Neuronal stem cell (in vitro differentiated cells): ENCODE data around the gene MICU1.

ENCODE experiments used
- DNase-seq: peaks from one replicate; pipeline ENCODE4 v3.0.0-alpha.2; 2013; ENCODE audit warnings: low spot score
- H2AFZ ChIP-seq: one replicate; pipeline ENCODE4 v1.6.1; 2013; ENCODE audit warnings: mild to moderate bottlenecking, low read length, inconsistent platforms
- H2AK5ac ChIP-seq: 2 replicates; pipeline ENCODE4 v1.6.1; 2013; ENCODE audit warnings: low read depth, mild to moderate bottlenecking, inconsistent platforms, low read length, moderate library complexity, mixed read lengths
- H2BK120ac ChIP-seq: 2 replicates; pipeline ENCODE4 v1.6.1; 2013; ENCODE audit warnings: low read depth, mild to moderate bottlenecking, inconsistent platforms, low read length, moderate library complexity, mixed read lengths
- H2BK12ac ChIP-seq: one replicate; pipeline ENCODE4 v1.6.1; 2013; ENCODE audit warnings: low read length, inconsistent platforms
- H2BK15ac ChIP-seq: 2 replicates; pipeline ENCODE4 v1.6.1; 2013; ENCODE audit warnings: mild to moderate bottlenecking, low read length, inconsistent platforms, mixed read lengths
- H2BK5ac ChIP-seq: one replicate; pipeline ENCODE4 v1.6.1; 2013; ENCODE audit warnings: inconsistent platforms, mild to moderate bottlenecking, low read length, moderate library complexity
- H3K14ac ChIP-seq: one replicate; pipeline ENCODE4 v1.6.1; 2013; ENCODE audit warnings: low read length, inconsistent platforms
- H3K18ac ChIP-seq: 2 replicates; pipeline ENCODE4 v1.6.1; 2013; ENCODE audit warnings: low read length, inconsistent platforms
- H3K23ac ChIP-seq: 2 replicates; pipeline ENCODE4 v1.6.1; 2013; ENCODE audit warnings: low read depth, mild to moderate bottlenecking, mixed read lengths, low read length, inconsistent platforms; ENCODE audit not compliant: poor library complexity
- H3K27ac ChIP-seq: replicated peaks from 3 replicates; pipeline ENCODE4 v1.5.1; 2013; ENCODE audit warnings: low read length, inconsistent platforms
- H3K27me3 ChIP-seq, 3 experiments: 2 replicates each; pipeline ENCODE4 v1.6.1; 2013; ENCODE audit warnings: low read length in 3 of 3, mild to moderate bottlenecking in 2 of 3, inconsistent platforms in 1 of 3, low read depth in 1 of 3, mixed read lengths in 1 of 3, moderate library complexity in 1 of 3; ENCODE audit not compliant: control insufficient read depth in 3 of 3, insufficient read depth in 3 of 3
- H3K36me3 ChIP-seq, 2 donors: replicated peaks in 1 of 2; 2 replicates each; pipeline ENCODE4 v1.6.1; 2013; ENCODE audit warnings: low read length in 2 of 2; ENCODE audit not compliant: control insufficient read depth in 2 of 2, insufficient read depth in 2 of 2
- H3K4ac ChIP-seq: 2 replicates; pipeline ENCODE4 v1.6.1; 2013; ENCODE audit warnings: inconsistent platforms, mild to moderate bottlenecking, low read length, moderate library complexity
- H3K4me1 ChIP-seq, 2 donors: 1 replicate in 1 of 2; 2 replicates in 1 of 2; pipeline ENCODE4 v1.6.1; 2013; ENCODE audit warnings: low read length in 2 of 2, low read depth in 1 of 2; ENCODE audit not compliant: control insufficient read depth in 2 of 2, insufficient read depth in 1 of 2
- H3K4me2 ChIP-seq: one replicate; pipeline ENCODE4 v1.6.1; 2013; ENCODE audit warnings: mild to moderate bottlenecking, low read length, inconsistent platforms; ENCODE audit not compliant: insufficient read depth, poor library complexity, severe bottlenecking
- H3K4me3 ChIP-seq, 2 donors: 2 replicates each; pipeline ENCODE4 v1.5.1; 2013; ENCODE audit warnings: low read length in 2 of 2, mild to moderate bottlenecking in 2 of 2, inconsistent platforms in 1 of 2, moderate library complexity in 1 of 2
- H3K79me1 ChIP-seq: one replicate; pipeline ENCODE4 v1.6.1; 2013; ENCODE audit warnings: low read depth, mild to moderate bottlenecking, inconsistent platforms, low read length, moderate library complexity
- H3K9ac ChIP-seq: one replicate; pipeline ENCODE4 v1.6.1; 2013; ENCODE audit warnings: mild to moderate bottlenecking, low read depth, low read length, inconsistent platforms; ENCODE audit not compliant: poor library complexity
- H3K9me3 ChIP-seq, 2 donors: replicated peaks in 1 of 2; 2 replicates each; pipeline versions ENCODE3 to v1.6.1; 2013; ENCODE audit warnings: low read length in 2 of 2, mild to moderate bottlenecking in 2 of 2, inconsistent platforms in 1 of 2, low read depth in 1 of 2, mixed read lengths in 1 of 2, moderate library complexity in 1 of 2; ENCODE audit not compliant: control insufficient read depth in 2 of 2, insufficient read depth in 1 of 2
- H4K8ac ChIP-seq: one replicate; pipeline ENCODE4 v1.6.1; 2013; ENCODE audit warnings: low read depth, mild to moderate bottlenecking, inconsistent platforms, low read length, moderate library complexity
- H4K91ac ChIP-seq: one replicate; pipeline ENCODE4 v1.6.1; 2013; ENCODE audit warnings: low read length, low read depth, mild to moderate bottlenecking, inconsistent platforms; ENCODE audit not compliant: poor library complexity
- WGBS, 2 donors: extraction: QIAGEN DNeasy Blood & Tissue Kit; methylation state at CpG; one replicate each; pipeline ENCODE4 v1.1.7; 2013; ENCODE audit warnings: missing lambda C conversion rate in 2 of 2, mixed read lengths in 1 of 2; ENCODE audit not compliant: insufficient read length in 2 of 2, insufficient replicate concordance in 1 of 2; ENCODE audit errors: extremely low coverage in 2 of 2; 5-methylcytosine and 5-hydroxymethylcytosine counted together

MICU1 gene

DNA sequence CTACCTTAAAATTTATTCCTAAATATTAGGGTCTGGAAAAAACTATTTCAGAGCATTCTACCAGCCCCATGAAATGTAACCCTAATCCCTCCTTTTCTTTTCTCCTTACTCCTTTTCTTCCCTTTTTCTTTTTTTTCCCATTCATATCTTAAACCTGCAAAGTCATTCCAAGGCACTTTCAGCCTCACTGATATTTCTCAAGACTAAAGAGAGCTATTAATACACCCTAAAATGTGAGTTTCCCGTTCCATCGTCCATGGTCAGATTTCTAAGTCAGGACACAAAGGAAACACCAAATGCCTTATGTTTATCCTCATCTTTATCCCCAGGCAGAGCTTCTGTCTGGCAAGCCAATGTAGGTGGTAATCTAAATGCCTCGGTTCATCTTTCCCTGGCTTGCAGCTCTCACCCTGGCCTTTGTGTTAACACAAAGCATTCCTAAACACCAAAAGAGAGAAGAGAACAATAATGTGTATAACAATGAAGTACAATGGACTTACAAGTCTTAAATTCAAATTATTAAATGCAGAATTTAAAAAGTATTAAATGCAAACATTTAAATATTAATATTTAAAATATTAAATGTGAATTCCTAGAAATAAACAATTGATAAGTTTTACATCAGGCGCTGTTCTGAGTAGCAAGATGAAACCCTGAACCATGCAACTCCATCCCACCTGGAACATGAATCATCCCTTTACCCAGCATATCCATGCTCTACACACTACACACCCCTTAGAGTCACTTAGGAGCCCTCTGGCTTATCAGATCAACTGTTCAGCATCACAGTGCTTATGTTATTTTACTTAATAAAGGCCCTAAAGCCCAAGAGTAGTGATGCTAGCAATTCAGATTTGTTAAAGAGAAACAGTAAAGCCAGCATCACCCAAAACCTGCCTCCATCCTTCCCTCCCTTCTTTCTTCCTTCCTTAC, 26.8 kb downstream of the MICU1 start:
- Histone ChIP-seq H2BK5ac (no peak overlapping the region), H2BK12ac (no peak overlapping the region), H3K27me3 (no peaks in the 10 kb centered on the region), H2BK15ac (no peak overlapping the region), H3K9me3 (no peaks in the 10 kb centered on the region), H3K4me1 (peaks cover 0 to 4% of the 10 kb centered on the region in 2 donors), H3K9ac (no peak overlapping the region), H3K27ac (no peak overlapping the region), H2BK120ac (no peak overlapping the region), H3K23ac (no peak overlapping the region), H3K36me3 (no peaks in the 10 kb centered on the region), H3K4me2 (no peak overlapping the region), H3K4me3 (no peak overlapping the region), H2AK5ac (no peak overlapping the region), H3K79me1 (no peaks in the 10 kb centered on the region), H2AFZ (no peak overlapping the region), H4K91ac (no peak overlapping the region), H3K4ac (no peak overlapping the region), H3K18ac (no peak overlapping the region), H4K8ac (no peak overlapping the region), H3K14ac (no peak overlapping the region)
- peak; percentile 20 for DNase-seq
- WGBS, 2 donors, result no CpG with 5 or more reads among the region's 4 CpGs

DNA sequence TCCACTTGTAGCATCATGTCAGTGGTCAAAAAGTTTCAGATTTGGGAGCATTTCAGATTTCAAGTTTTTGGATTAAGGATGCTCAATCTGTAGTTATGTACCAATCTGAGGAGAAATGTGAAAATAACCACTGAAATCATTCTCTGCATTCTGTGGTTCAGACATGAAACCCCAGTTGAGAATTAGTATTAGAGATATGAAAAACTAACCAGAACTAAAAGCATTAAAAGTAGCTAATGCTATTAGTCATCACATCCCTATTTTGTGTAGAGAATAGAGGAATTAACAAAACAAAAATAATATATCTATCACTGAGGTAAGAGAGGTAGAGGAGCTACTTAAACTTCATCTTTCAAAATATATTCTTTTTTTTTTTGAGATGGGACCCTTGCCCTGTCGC, 28.0 kb downstream of the MICU1 start:
- H3K14ac ChIP-seq, result no peak overlapping the region
- DNase-seq, result no peak
- no peaks in the 10 kb centered on the region for H3K27me3 ChIP-seq
- H3K23ac ChIP-seq, result no peak overlapping the region
- H4K91ac ChIP-seq, result no peak overlapping the region
- peaks cover 0 to 4% of the 10 kb centered on the region in 2 donors for H3K4me1 ChIP-seq
- no peak overlapping the region for H3K27ac ChIP-seq
- H2AK5ac ChIP-seq, result no peak overlapping the region
- no peaks in the 10 kb centered on the region for H3K36me3 ChIP-seq
- WGBS, 2 donors, result no CpG with 5 or more reads among the region's 1 CpG
- H3K4me2 ChIP-seq, result no peak overlapping the region
- H3K9ac ChIP-seq, result no peak overlapping the region
- no peak overlapping the region for H2AFZ ChIP-seq
- no peak overlapping the region for H3K4me3 ChIP-seq
- H2BK15ac ChIP-seq, result no peak overlapping the region
- no peaks in the 10 kb centered on the region for H3K79me1 ChIP-seq
- H2BK12ac ChIP-seq, result no peak overlapping the region
- H3K18ac ChIP-seq, result no peak overlapping the region
- no peak overlapping the region for H2BK120ac ChIP-seq
- no peaks in the 10 kb centered on the region for H3K9me3 ChIP-seq
- H4K8ac ChIP-seq, result no peak overlapping the region
- H3K4ac ChIP-seq, result no peak overlapping the region
- no peak overlapping the region for H2BK5ac ChIP-seq

DNA sequence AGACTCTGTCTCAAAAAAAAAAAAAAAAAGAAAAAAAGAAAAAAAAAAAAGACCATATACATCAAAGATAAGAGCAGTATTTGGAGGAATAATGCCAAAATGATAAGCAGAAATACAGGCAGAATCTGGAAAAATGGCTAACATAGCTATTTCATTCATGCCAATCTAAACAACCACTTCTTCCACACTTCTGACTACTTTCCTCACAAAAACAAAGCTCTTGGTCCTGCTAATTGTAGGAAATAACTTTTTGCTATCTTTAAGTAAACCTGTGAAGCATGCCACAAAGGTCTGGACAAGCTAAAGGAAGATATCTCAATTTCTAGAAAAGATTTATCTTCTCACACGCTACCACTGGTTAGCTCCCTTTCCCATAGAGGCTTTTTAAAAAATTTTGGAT, 30.4 kb downstream of the MICU1 start:
- no peak overlapping the region for H4K8ac ChIP-seq
- H3K4me3 ChIP-seq, result no peak overlapping the region
- peaks cover 0 to 4% of the 10 kb centered on the region in 2 donors for H3K4me1 ChIP-seq
- no peak overlapping the region for H3K23ac ChIP-seq
- H3K4ac ChIP-seq, result no peak overlapping the region
- no peaks in the 10 kb centered on the region for H3K79me1 ChIP-seq
- no peak overlapping the region for H2BK15ac ChIP-seq
- no peak overlapping the region for H3K27ac ChIP-seq
- H4K91ac ChIP-seq, result no peak overlapping the region
- H2BK12ac ChIP-seq, result no peak overlapping the region
- DNase-seq, result no peak
- no peak overlapping the region for H3K4me2 ChIP-seq
- H3K14ac ChIP-seq, result no peak overlapping the region
- no peaks in the 10 kb centered on the region for H3K36me3 ChIP-seq
- no peak overlapping the region for H3K18ac ChIP-seq
- no CpG with 5 or more reads among the region's 1 CpG for WGBS, 2 donors
- no peaks in the 10 kb centered on the region for H3K27me3 ChIP-seq
- H2AK5ac ChIP-seq, result no peak overlapping the region
- H2AFZ ChIP-seq, result no peak overlapping the region
- peaks cover 0 to 6% of the 10 kb centered on the region in 2 donors for H3K9me3 ChIP-seq
- no peak overlapping the region for H3K9ac ChIP-seq
- no peak overlapping the region for H2BK5ac ChIP-seq
- no peak overlapping the region for H2BK120ac ChIP-seq

DNA sequence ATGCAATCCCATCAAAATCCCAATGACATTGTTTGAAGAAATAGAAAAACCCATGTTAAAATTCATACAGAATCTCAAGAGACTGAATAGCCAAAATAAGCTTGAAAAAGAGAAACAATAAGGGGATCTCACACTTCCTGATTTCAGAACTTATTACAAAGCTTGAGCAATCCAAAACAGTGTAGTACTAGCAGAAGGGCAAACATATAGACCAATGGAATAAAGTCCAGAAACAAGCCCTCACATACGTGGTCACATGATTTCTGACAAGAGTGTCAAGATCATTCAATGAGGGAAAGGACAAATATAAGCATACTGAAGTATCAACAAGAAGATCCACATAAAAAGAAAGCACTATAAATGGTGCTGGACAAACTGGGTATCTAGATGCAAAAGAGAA, 31.9 kb downstream of the MICU1 start:
- Histone ChIP-seq H3K14ac (no peak overlapping the region), H3K4ac (no peak overlapping the region), H3K18ac (no peak overlapping the region), H3K9me3 (peaks cover 0 to 11% of the 10 kb centered on the region in 2 donors), H2AK5ac (no peak overlapping the region), H2AFZ (no peak overlapping the region), H3K79me1 (no peaks in the 10 kb centered on the region), H3K27me3 (no peaks in the 10 kb centered on the region), H3K4me3 (no peak overlapping the region), H2BK15ac (no peak overlapping the region), H4K8ac (no peak overlapping the region), H3K36me3 (no peaks in the 10 kb centered on the region), H2BK12ac (no peak overlapping the region), H2BK120ac (no peak overlapping the region), H3K4me2 (no peak overlapping the region), H4K91ac (no peak overlapping the region), H3K27ac (no peak overlapping the region), H3K23ac (no peak overlapping the region), H3K9ac (no peak overlapping the region), H2BK5ac (no peak overlapping the region), H3K4me1 (peaks cover 0 to 2% of the 10 kb centered on the region in 2 donors)
- WGBS, 2 donors, result no CpG with 5 or more reads among the region's 1 CpG
- DNase-seq, result no peak
